C1 segment of cervical spinal cord (tissue), 14 donors: Measurements from ENCODE around the gene ERCC6.

Experiments
- DNase-seq, 14 donors: peaks; one replicate each; lab custom pipeline; 2025; lab: John Stamatoyannopoulos, UW

ERCC6 gene

DNA sequence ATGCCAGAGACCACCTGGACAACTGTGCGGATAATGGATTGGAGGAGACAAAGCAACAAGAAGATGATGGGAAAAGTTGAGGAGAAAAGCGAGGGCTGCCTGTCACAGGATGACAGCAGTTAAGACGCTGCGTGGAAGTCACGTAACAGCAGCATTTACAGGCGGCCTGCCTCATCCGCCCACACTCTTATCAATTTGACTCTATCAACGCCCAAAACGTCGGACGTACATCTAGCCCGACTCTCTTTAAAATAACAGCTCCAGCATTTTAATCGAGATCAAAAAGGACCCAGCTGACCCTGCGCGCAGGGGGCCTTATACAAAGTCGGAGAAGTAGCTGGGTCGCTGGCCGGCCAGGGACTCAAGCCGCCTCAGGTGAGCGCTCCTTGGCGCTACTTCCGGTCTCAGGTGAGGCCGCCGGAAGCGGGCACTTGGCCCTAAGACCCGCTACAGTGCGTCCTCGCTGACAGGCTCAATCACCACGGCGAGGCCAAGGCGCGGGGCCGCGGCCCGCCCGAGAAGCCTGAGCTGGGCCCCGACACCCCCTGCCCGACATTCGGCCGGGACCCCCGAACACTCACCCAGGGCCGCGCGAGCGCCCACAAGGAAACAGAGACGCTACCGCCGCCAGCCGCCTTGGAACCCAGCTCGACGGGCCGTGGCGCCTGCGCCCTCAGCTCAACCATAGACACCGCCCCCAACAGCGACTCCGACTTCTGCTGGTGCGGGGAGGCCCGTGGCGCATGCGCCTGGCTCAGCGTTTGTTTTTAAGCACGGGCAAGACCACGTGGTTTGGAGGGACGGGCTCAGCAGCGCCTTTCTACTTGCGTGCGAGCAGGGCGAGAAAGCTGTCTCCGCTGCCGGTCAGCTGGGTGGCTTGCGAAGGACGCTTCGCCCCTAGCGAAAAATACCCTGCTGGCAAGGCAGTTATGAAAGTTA, at the start of gene ERCC6:
ERCC6 (minus strand) TSS at position 741 of the 939 bp plus-strand sequence.
- DNase-seq: peak; percentile 70 to 98 (median 94)

DNA sequence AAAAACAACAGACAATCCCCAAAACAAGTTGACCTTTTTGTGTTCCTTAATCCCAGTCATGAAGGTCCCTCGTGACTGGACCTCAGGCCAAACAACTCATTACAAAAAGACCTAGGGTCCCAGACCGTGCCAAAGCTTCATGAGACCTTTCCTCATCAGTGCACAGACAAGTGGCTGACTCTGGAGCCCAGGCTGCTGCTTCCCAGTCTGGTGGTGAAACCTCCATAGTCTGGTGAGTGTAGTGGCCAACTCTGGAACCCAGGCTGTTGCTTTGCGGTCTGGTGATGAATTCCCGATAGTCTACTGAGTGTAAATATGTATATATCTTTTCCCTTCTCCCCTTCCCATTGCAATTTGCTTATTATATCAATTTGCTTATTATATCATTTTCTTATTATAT, 49.1 kb upstream of the ERCC6 start:
- no peak for DNase-seq

DNA sequence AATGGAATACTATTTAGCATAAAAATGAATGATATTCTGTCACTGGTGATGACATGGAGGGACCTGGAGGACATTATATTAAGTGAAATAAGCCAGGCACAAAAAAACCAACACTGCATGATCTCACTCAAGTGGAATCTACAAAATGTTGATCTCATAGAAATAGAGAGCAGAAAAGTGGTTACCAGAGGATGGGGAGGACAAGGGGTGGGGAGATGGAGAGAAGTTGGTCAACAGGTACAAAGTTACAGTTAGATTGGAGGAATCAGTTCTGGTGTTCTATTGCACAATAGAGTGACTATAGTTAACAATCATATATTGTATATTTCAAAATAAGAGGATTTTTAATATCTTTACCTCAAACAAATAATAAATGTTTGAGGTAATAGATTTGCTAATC, 46.5 kb upstream of the ERCC6 start:
- DNase-seq: no peak

DNA sequence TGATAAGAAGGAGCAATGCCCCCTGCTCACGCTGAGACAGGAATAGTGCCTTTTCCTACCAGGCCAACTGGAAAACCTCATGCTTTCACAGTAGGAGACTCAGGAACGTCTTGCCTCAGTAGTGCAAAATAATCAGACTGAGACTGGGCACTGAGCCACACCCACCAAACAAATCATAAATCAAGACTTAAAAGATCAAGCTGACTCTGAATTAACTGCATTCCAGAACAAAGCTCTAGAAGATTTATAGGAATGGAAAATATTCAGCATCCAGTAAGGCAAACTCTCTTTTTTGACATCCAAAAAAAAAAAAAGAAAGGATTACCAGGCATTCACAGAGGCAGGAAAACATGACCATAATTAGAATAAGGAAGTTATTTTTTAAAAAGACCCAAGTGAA, 40.7 kb upstream of the ERCC6 start:
- no peak for DNase-seq

DNA sequence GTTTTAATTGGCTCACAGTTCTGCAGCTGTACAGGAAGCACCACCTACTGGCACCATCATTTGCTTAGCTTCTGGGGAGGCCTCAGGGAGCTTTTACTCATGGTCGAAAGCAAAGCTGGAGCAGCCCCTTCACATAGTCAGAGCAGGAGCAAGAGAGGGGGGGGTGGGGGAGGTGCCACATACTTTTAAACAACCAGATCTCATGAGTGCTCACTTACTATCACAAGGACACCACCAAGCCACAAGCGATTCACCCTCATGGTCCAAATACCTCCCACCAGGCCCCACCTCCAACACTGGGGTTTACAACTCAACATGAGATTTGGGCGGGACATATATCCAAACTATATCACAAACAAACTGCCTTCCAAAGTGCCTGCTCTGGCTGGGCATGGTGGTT, 39.5 kb upstream of the ERCC6 start:
- no peak for DNase-seq

DNA sequence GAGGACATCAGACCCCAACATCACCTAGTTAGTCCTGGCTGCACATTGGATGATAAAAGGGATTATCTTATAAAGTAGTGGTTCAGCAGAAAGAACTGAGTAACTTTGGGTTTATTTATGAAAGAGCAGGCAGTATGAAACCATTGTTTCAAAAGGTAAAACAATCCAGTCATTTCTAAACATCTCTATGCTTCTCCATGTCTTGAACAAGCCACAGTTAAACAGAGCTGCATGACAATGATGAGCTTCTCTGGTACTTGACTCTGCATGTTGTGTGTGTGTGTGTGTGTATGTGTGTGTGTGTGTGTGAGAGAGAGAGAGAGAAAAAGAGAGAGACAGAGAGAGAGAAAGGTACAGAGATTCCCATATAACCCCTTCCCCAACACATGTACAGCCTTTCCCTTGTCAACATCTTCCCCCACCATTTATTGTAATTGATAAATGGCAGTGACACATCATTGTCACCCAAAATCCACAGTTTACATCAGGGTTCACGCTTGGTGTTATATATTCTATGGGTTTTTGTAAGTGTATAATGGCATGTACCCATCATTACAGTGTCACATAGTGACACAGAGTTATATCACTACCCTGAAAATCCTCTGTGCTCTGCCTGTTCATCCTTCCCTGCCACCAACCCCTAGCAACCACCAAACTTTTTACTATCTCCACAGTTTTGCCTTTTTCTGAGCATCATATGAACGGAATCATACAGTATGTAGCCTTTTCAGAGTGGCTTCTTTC, 38.4 kb upstream of the ERCC6 start:
- no peak for DNase-seq

DNA sequence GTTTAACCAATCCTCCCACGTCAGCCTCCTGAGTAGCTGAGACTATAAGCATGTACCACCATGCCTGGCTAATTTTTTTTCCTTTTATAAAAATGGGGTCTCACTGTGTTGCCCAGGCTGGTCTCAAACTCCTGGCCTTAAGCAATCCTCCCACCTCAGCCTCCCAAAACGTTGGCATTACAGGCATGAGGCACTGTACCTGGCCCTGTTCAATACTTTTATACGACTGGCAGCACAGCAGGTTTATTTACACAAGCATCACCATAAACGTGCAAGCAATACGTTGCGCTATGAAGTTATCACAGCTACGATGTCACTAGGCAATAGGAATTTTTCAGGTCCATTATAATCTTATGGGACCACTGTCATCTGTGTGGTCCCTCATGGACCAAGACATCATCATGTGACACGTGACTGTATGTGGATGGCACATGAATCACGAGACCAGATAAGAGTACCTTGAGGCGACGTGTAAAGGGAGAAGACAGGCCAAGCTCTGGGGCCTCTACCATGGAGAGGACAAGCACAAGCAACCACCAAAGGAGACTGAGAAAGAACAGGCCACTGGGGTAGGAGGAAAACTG, 36.7 kb upstream of the ERCC6 start:
- DNase-seq: no peak

DNA sequence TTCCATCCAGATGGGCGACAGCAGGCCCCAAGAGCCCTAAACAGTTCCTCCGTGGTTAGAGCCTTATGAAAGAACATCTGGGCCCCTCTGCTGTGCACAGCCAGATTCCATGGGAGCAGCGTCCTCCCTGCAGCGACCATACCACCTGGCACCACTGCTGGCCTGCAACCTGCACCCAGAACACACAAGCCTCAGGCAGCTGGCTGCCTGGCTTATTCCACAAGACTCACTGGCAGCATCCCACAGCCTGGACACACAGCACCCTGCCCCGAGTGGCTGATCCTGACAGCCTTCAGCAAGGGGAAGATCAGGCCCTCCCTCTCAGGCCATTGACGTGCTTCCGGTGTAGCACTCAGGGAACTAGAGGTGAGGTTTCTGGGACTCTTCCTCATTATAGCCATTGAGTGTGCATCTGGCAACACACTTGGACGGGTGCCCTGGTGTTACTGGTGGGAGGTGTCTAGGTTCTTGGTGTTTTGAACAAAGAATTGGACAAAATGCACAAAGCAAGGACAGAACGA, 33.7 kb upstream of the ERCC6 start:
- DNase-seq: no peak

DNA sequence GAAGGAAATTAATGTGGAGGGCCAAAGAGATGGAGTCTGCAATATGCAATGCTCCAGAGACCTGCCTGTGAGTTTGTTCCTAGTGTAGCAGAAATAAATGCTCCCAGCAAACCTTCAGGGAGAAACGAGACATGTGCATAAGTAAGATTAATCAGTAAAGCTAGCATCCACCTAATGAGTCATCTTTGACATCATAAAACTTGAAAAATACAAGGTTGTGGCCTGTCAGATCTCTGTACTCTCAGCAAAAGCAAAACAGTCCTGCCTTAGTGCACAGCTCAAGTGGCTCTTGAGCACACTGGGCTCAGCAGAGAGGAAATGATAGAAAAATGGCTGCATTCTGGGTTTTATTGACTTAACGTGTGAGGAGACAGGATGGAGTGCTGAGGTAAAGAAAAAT, 32.5 kb upstream of the ERCC6 start:
- DNase-seq: no peak

DNA sequence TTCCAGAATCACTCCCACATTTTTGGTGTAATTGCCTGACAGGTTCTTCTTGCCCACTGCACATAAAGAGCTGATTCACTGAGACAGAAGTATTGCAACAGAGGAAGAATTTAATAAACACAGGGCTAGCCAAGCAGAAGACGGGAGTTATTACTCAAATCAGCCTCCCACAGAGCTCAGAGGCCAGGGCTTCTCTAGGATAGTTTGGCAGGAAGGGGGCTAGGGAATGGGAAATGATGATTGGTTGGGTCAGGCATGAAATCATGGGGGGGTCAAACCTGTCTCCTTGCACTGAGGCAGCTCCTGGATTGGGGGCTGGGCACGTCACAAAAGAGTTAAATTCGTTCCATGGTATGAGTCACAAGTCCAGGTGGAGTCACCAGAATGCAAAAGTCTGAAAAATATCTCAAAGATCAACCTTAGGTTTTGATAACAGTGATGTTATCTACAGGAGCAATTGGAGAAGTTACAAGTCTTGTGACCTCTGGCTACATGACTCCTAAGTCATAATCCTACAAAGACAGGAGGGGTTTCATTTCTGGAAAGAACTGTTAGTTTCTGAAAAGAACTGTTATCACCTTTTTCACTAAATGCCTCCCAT, 30.2 kb upstream of the ERCC6 start:
- DNase-seq: no peak

DNA sequence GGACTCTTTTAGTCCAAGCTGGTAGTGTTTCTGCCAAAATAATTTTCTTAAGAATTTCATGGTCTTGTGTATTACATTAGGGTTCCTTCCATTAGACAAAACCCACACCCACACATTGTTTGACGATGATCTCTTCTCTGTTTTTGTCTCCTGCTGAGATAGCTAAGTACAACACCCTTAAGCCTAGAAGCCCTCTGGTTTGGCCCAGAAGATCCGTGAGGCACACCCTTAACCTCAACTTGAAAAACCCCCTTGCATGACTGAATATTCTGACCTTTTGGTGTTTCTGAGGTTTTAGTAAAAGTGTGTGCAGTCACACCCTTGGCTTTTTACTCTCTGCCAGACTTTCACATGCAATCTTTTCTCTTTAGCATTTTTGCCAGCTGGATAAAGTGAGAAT, 29.3 kb upstream of the ERCC6 start:
- no peak for DNase-seq

DNA sequence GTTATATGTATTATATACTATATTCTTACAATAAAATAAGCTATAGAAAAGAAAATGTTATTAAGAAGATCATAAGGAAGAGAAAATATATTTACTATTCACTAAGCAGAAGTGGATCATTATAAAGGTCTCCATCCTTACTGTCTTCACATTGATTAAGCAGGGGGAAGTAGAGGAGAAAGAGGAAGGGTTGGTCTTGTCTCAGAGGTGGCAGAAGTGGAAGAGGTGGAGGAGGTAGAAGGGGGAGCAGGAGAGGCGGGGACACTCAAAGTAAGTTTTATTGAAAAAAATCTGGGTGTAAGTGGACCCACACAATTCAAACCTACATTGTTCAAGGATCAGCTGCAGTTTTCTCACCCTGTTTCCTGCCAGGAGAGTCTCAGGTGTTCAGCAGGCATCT, 28.9 kb upstream of the ERCC6 start:
- no peak for DNase-seq

DNA sequence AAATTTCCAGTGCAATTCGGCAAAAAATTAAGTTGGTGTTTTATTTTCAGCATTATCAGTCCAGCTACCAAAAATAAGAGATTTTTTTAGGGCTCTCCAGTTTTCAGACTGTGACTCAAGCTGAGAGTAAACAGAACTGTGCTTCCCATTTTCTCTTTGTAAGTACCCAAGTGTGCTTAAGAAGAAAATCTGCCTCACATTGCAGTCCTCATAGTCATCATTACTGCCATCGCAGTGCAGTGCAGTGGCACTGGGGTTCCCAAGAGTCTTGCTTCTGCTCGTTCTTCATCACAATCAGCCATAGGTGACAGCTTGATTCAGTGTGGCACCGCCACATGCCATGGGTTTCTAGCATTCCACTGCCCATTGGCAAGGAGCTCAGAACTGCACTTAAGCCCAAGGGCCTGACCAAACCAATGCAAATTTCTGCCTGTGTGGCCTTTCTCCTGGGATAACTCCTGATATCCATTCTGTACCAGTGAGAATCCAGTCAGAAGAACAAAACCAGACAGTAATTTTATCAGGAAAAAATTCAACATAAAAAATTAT, 25.6 kb upstream of the ERCC6 start:
- DNase-seq: no peak

DNA sequence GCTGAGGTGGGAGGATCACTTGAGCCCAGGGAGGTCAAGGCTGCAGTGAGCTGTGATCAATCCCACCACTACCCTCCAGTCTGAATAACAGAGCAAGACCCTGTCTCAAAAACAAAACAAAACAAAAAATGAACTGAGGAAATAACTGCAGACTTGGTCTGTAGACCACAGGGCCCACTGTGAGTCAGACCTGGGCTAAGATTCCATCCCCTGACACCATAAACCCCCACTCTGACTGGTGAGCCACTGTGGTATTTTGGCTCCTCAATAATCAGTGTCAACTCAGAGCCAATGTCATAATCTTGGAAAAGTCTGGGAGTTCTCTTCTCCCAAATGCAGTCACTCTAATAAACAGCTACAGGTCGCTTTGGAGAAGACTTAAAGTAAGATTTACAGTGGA, 24.0 kb upstream of the ERCC6 start:
- no peak for DNase-seq

DNA sequence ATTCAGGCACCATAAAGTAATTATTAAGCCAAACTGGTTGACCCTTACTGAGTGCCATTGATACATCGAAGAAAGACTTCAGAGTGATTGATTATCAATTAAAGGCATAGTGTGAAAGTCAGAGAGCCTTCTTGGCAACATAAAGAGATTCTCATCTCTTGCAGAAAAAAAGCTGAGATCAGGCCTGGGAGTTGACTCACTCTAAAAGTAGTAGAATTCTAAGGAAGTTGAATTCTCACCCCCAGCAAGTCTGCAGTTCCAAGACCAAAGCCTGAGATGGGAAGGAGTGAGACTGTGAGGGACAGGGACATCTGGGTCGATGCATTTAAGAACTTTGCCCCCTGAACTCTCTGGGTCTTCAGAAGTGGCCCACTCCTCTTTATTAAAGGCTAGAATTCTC, 21.6 kb upstream of the ERCC6 start:
- DNase-seq: no peak

DNA sequence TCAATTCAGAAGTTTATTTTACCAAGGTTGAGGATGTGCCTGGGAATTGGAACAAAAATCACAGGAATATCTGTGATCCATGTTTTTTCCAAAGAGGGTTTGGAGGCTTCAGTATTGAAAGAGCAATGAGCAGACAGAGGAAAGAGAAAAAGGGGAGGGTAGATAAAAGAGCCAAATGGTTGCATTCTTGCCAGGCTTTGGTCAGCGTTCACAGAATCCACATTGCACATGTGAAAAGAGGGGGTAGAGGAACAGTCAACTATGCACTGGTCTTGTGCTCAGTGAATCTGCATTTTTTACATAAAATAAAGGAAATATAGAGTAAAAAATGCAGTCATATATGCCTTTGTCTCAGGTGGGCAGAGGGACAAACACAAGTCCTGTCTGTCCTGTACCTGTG, 20.6 kb upstream of the ERCC6 start:
- no peak for DNase-seq

DNA sequence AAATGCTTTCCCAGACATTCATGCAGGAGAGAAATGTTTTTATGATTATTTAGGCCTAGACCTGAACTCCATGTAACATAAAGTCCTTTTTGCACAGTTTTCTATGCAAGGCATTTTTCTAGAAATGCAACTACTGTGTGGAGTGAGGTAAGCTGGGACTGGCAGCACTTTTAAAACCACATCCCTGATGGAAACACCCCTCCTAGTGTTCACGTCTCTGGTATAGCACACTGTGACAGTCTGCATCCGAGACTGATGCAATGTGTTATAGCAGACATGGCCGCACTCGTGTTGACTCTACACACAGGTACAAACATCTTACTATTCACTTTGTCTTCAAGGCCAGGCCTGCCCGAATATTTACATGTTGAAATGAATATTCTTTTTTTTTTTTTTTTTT, 19.3 kb upstream of the ERCC6 start:
- no peak for DNase-seq

DNA sequence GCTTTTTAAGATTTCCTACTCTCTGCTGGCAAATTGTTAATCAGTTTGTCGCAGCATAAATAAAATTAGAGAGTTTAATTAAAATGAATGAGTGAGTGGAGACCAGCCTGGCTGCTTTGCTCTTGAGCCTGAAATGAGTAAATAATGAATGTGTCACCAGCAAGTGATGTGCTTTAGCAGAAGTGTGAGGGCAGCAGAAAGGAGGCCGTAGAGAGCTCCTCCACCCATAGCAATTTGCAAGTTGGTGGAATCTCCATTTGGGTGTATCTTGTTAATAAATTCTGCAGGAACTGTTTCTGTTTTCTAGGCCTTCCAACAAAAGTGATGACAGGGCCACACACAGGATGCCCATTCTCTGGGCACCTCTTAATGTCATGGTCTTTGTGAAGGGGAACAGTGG, 18.8 kb upstream of the ERCC6 start:
- no peak for DNase-seq

DNA sequence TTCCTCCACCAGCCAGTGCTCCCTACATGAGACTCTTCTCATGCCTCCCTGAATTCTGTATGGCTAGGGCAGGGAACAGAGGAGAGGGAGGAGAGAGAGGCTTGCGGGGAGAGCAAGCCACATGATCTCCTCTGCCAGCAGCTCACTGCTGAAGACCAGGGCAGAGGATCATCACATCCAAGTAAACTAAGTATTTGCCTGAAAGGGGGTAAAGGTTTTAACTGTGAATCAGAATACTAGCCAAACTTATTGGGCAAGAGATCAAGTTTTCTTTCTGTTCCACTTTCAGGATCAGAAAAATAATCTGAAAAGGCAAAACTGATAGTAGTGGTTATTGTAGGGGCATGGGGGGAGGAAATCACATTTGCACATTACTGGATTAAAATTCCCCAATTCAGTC, 17.8 kb upstream of the ERCC6 start:
- DNase-seq: no peak

DNA sequence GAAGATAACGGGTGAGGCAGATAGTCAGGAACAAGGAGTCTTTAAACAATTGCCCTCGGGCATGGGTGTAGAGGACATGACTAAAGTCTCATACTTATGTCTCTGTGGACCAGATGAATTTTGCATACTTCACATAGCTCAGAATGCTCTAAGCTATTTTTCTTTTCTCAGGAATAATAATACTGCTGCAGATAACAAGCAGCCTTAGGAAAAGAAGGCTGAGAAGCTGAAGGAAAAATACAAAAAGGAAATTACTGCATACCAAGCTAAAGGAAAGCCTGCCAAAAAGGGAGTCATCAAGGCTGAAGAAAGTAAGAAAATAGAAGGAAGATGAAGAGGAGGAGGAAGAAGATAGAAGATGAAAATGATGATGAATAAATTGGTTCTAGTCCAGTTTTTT, 13.4 kb upstream of the ERCC6 start:
- no peak for DNase-seq

DNA sequence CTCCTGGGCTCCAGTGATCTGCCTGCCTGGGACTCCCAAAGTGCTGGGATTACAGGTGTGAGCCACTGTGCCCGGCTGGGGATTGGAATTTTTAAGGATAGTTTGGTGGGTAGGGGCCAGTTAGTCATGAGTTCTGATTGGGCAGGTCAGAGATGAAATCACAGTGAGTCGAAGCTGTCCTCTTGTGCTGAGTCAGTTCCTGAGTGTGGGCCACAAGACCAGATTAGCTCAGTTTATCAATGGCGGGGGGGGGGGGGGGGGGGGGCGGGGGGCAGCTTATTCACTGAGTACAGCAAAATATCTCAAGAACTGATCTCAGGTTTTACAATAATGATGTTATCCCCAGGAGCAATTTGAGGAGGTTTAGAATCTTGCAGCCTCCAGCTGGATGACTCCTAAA, 11.6 kb upstream of the ERCC6 start:
- no peak for DNase-seq
